H1 (cell line): ENCODE data around the gene PPP1R9A. TPM values are rescaled to one million over a fixed set of nuclear protein-coding genes. Genes with fewer than 3 reads are reported as not detected.

ENCODE experiments used
- CTCF ChIA-PET: fragments of 300-600 bp; sonication (Branson Sonifier 250); formaldehyde crosslinking; loops from one replicate; lab custom pipeline; 2021; ENCODE audit not compliant: partially characterized antibody; lab: Charles Lee
- POLR2A ChIA-PET: fragments of 300-600 bp; sonication (Branson Sonifier 250); formaldehyde crosslinking; loops from one replicate; lab custom pipeline; 2021; ENCODE audit warnings: inconsistent platforms; ENCODE audit not compliant: partially characterized antibody; lab: Charles Lee
- DNase-seq, 2 experiments: peaks; one replicate each; pipeline versions ENCODE4 v3.0.0 to v3.0.0-alpha.2; 2010 to 2022; ENCODE audit warnings: low spot score in 2 of 2, low read depth in 1 of 2, mixed read lengths in 1 of 2
- FAIRE-seq: peaks from 2 replicates; lab custom pipeline; 2011; peaks lifted over from hg19 to GRCh38; lab: Jason Lieb, UNC
- H2AFZ ChIP-seq: 2 replicates; pipeline ENCODE4 v1.8.1; 2012; ENCODE audit warnings: low read length, inconsistent platforms
- H2AK5ac ChIP-seq: 2 replicates; pipeline ENCODE4 v1.6.1; 2013; ENCODE audit warnings: low read depth, low read length
- H2BK120ac ChIP-seq: replicated peaks from 2 replicates; pipeline ENCODE3; 2013; ENCODE audit warnings: low read depth, low read length, inconsistent platforms
- H2BK12ac ChIP-seq: 2 replicates; pipeline ENCODE4 v1.6.1; 2013; ENCODE audit warnings: low read depth, low read length
- H2BK15ac ChIP-seq: 2 replicates; pipeline ENCODE4 v1.6.1; 2013; ENCODE audit warnings: low read length
- H2BK20ac ChIP-seq: 2 replicates; pipeline ENCODE4 v1.6.1; 2013; ENCODE audit warnings: low read length
- H2BK5ac ChIP-seq: 2 replicates; pipeline ENCODE4 v1.6.1; 2013; ENCODE audit warnings: low read depth, low read length
- H3K14ac ChIP-seq: 2 replicates; pipeline ENCODE4 v1.6.1; 2013; ENCODE audit warnings: inconsistent platforms; ENCODE audit not compliant: insufficient read length
- H3K18ac ChIP-seq: 2 replicates; pipeline ENCODE4 v1.6.1; 2013; ENCODE audit warnings: low read length; ENCODE audit errors: extremely low read depth
- H3K23ac ChIP-seq: 2 replicates; pipeline ENCODE4 v1.6.1; 2013; ENCODE audit warnings: inconsistent platforms; ENCODE audit not compliant: insufficient read length
- H3K23me2 ChIP-seq: 2 replicates; pipeline ENCODE4 v1.6.1; 2013; ENCODE audit warnings: low read depth, low read length
- H3K27ac ChIP-seq: 2 replicates; pipeline ENCODE4 v1.6.1; 2011; ENCODE audit warnings: low read depth, low read length, inconsistent platforms
- H3K27me3 ChIP-seq, 4 experiments: replicated peaks in 1 of 4; 1 replicate in 1 of 4; 2 replicates in 3 of 4; pipeline versions ENCODE4 v1.6.1 to v1.8.1; 2011 to 2013; ENCODE audit warnings: low read length in 3 of 4, mild to moderate bottlenecking in 3 of 4, inconsistent platforms in 2 of 4, mixed read lengths in 2 of 4, moderate library complexity in 1 of 4; ENCODE audit not compliant: control insufficient read depth in 3 of 4, insufficient read depth in 3 of 4; ENCODE audit errors: extremely low read depth in 1 of 4
- H3K36me3 ChIP-seq, 4 experiments: 2 replicates each; pipeline versions ENCODE4 v1.6.1 to v1.8.1; 2011 to 2013; ENCODE audit warnings: mild to moderate bottlenecking in 4 of 4, low read length in 3 of 4, moderate library complexity in 2 of 4, control low read depth in 1 of 4, inconsistent platforms in 1 of 4; ENCODE audit not compliant: insufficient read depth in 4 of 4, control insufficient read depth in 2 of 4
- H3K4ac ChIP-seq: replicated peaks from 2 replicates; pipeline ENCODE3; 2013; ENCODE audit warnings: low read length, low read depth, mixed read lengths, inconsistent platforms; ENCODE audit not compliant: insufficient read length
- H3K4me1 ChIP-seq, 4 experiments: replicated peaks in 1 of 4; 1 replicate in 1 of 4; 2 replicates in 3 of 4; pipeline versions ENCODE4 v1.6.1 to v1.8.1; 2011 to 2013; ENCODE audit warnings: low read length in 3 of 4, inconsistent platforms in 2 of 4, mixed read lengths in 1 of 4; ENCODE audit not compliant: insufficient read depth in 4 of 4, control insufficient read depth in 3 of 4
- H3K4me2 ChIP-seq, 2 experiments: 2 replicates each; pipeline versions ENCODE4 v1.6.1 to v1.8.1; 2011 to 2013; ENCODE audit warnings: low read depth in 2 of 2, low read length in 2 of 2, control low read depth in 1 of 2, inconsistent platforms in 1 of 2, mild to moderate bottlenecking in 1 of 2; ENCODE audit not compliant: insufficient read depth in 1 of 2
- H3K4me3 ChIP-seq, 4 experiments: fragments of 200-600, 300-600 bp in 1 of 4; sonication (generic), shearing (Covaris generic), sonication (Bioruptor Twin) in 1 of 4; 2 replicates each; pipeline versions ENCODE4 v1.5.1 to v1.8.1; 2011 to 2016; ENCODE audit warnings: low read length in 4 of 4, low read depth in 3 of 4, control low read depth in 2 of 4, inconsistent platforms in 2 of 4, mild to moderate bottlenecking in 2 of 4, mixed read lengths in 1 of 4, moderate library complexity in 1 of 4; ENCODE audit not compliant: insufficient read depth in 2 of 4; ENCODE audit errors: extremely low read depth in 1 of 4
- H3K56ac ChIP-seq: replicated peaks from 2 replicates; pipeline ENCODE3; 2013; ENCODE audit warnings: low read depth, mild to moderate bottlenecking, mixed read lengths, low read length, inconsistent platforms; ENCODE audit not compliant: insufficient read length
- H3K79me1 ChIP-seq: 2 replicates; pipeline ENCODE4 v1.6.1; 2013; ENCODE audit warnings: low read depth, low read length, control low read depth
- H3K79me2 ChIP-seq, 2 experiments: 2 replicates each; pipeline versions ENCODE4 v1.6.1 to v1.8.1; 2012 to 2013; ENCODE audit warnings: low read length in 2 of 2, mild to moderate bottlenecking in 2 of 2, inconsistent platforms in 1 of 2; ENCODE audit not compliant: insufficient read depth in 2 of 2, control insufficient read depth in 1 of 2
- H3K9ac ChIP-seq, 4 experiments: replicated peaks in 1 of 4; 1 replicate in 1 of 4; 2 replicates in 3 of 4; pipeline versions ENCODE4 v1.6.1 to v1.8.1; 2011 to 2013; ENCODE audit warnings: low read depth in 3 of 4, low read length in 3 of 4, control low read depth in 2 of 4, mild to moderate bottlenecking in 2 of 4, moderate library complexity in 2 of 4, inconsistent platforms in 1 of 4; ENCODE audit errors: extremely low read depth in 1 of 4
- H3K9me3 ChIP-seq, 2 experiments: 2 replicates each; pipeline versions ENCODE4 v1.6.1 to v1.8.1; 2012 to 2013; ENCODE audit warnings: mild to moderate bottlenecking in 2 of 2, moderate library complexity in 2 of 2, control low read depth in 1 of 2, inconsistent platforms in 1 of 2, low read depth in 1 of 2, low read length in 1 of 2, mixed read lengths in 1 of 2; ENCODE audit not compliant: insufficient read depth in 2 of 2
- H4K20me1 ChIP-seq, 2 experiments: replicated peaks in 1 of 2; 2 replicates each; pipeline versions ENCODE3 to v1.8.1; 2011 to 2013; ENCODE audit warnings: inconsistent platforms in 2 of 2, low read length in 2 of 2, mild to moderate bottlenecking in 1 of 2; ENCODE audit not compliant: insufficient read depth in 2 of 2, control insufficient read depth in 1 of 2
- H4K5ac ChIP-seq: 2 replicates; pipeline ENCODE4 v1.6.1; 2013; ENCODE audit warnings: low read length, low read depth, mixed read lengths, inconsistent platforms; ENCODE audit not compliant: insufficient read length
- H4K8ac ChIP-seq: 2 replicates; pipeline ENCODE4 v1.8.0; 2013; ENCODE audit warnings: mild to moderate bottlenecking, moderate library complexity, low read length, inconsistent platforms; ENCODE audit not compliant: insufficient read depth; ENCODE audit errors: extremely low read depth
- H4K91ac ChIP-seq: replicated peaks from 2 replicates; pipeline ENCODE3; 2013; ENCODE audit warnings: low read length, mixed read lengths, inconsistent platforms; ENCODE audit not compliant: insufficient read length
- ATF2 ChIP-seq: IDR thresholded peaks from 2 replicates; pipeline ENCODE4 v1.6.1; 2012; ENCODE audit warnings: low read length, inconsistent platforms
- BACH1 ChIP-seq: IDR thresholded peaks from 2 replicates; pipeline ENCODE4 v1.6.1; 2012; ENCODE audit warnings: low read length, improper control_type of control experiment
- BCL11A ChIP-seq, 2 experiments: IDR thresholded peaks; one replicate each; pipeline ENCODE4 v1.6.1; 2011; ENCODE audit warnings: low read depth in 2 of 2, low read length in 2 of 2, mild to moderate bottlenecking in 2 of 2
- CHD1 ChIP-seq: IDR thresholded peaks from 2 replicates; pipeline ENCODE4 v1.6.1; 2012; ENCODE audit warnings: low read depth, low read length, improper control_type of control experiment
- EZH2 ChIP-seq: fragments of 200-600 bp; sonication (generic); IDR thresholded peaks from 2 replicates; pipeline ENCODE4 v1.7.1; 2012; ENCODE audit warnings: low read depth, mild to moderate bottlenecking, moderate library complexity, low read length, inconsistent platforms; ENCODE audit not compliant: severe bottlenecking
- FOSL1 ChIP-seq: IDR thresholded peaks from 2 replicates; pipeline ENCODE4 v1.6.1; 2011; ENCODE audit warnings: mild to moderate bottlenecking, low read depth, low read length, moderate library complexity; ENCODE audit not compliant: insufficient read depth
- HDAC6 ChIP-seq: IDR thresholded peaks from one replicate; pipeline ENCODE4 v1.7.1; 2012; ENCODE audit warnings: low read depth, mild to moderate bottlenecking, inconsistent platforms, low read length, moderate library complexity
- MAFK ChIP-seq: IDR thresholded peaks from 2 replicates; pipeline ENCODE4 v1.6.1; 2012; ENCODE audit warnings: low read depth, mild to moderate bottlenecking, improper control_type of control experiment, low read length
- MAX ChIP-seq: IDR thresholded peaks from 2 replicates; pipeline ENCODE4 v1.6.1; 2012; ENCODE audit warnings: inconsistent platforms
- RFX5 ChIP-seq: IDR thresholded peaks from 2 replicates; pipeline ENCODE4 v1.6.1; 2011; ENCODE audit warnings: low read depth, low read length, improper control_type of control experiment, borderline replicate concordance
- SIX5 ChIP-seq: IDR thresholded peaks from 2 replicates; pipeline ENCODE4 v1.6.1; 2011; ENCODE audit warnings: mild to moderate bottlenecking, low read depth, low read length
- SP1 ChIP-seq: IDR thresholded peaks from 2 replicates; pipeline ENCODE4 v1.6.1; 2011; ENCODE audit warnings: low read depth, low read length
- SP2 ChIP-seq: IDR thresholded peaks from 2 replicates; pipeline ENCODE4 v1.6.1; 2012; ENCODE audit warnings: mild to moderate bottlenecking, low read length, inconsistent platforms
- TEAD4 ChIP-seq: IDR thresholded peaks from 2 replicates; pipeline ENCODE4 v1.6.1; 2012; ENCODE audit warnings: low read depth, low read length, inconsistent platforms, mixed read lengths
- WGBS, 2 experiments: shearing (Covaris generic) in 1 of 2; methylation state at CpG; one replicate each; pipeline versions ENCODE4 v1.1.6 to v1.1.7; 2013 to 2015; ENCODE audit warnings: low lambda C conversion rate in 2 of 2, mixed read lengths in 2 of 2, inconsistent platforms in 1 of 2, low coverage in 1 of 2, missing lambda C conversion rate in 1 of 2; ENCODE audit not compliant: insufficient replicate concordance in 2 of 2, insufficient coverage in 1 of 2, insufficient read length in 1 of 2; ENCODE audit errors: extremely low coverage in 1 of 2, missing lambda C conversion rate in 1 of 2; 5-methylcytosine and 5-hydroxymethylcytosine counted together
- polyA plus RNA-seq, 7 experiments: library from polyadenylated mRNA; depleted of rRNA in 3 of 7; stranded (reverse) in 5 of 7; unstranded in 2 of 7; fragments of >200 nt in 5 of 7; fragments of 200-250 nt in 2 of 7; gene quantifications; 1 replicate in 5 of 7; 2 replicates in 1 of 7; 4 replicates in 1 of 7; pipeline versions ENCODE4 v1.2.1 to v1.2.3, GENCODE V29; 2011 to 2013; ENCODE audit warnings: missing spikeins in 2 of 7, mixed read lengths in 2 of 7
- total RNA-seq: library from RNA; stranded (reverse); fragmentation: NEBNext Ultra II Directional; extraction: Animal tissue kit (Norgen Biotek cat#: 25700); gene quantifications from 2 replicates; pipeline ENCODE4 v1.2.1, GENCODE V29; 2021

Gene PPP1R9A
- total and polyA plus RNA-seq, 2 of the 8 experiments (the other 6 are each of a cell fraction or from before 2014, with no cell fraction given): 3.0 to 20.3 TPM

- Histone ChIP-seq H3K23ac (no peak overlapping the region), H2AK5ac (no peak overlapping the region), H3K9ac (no peak overlapping the region), H3K23me2 (no peaks in the 10 kb centered on the region), H3K56ac (no peak overlapping the region), H2BK15ac (no peak overlapping the region), H3K4ac (no peak overlapping the region), H3K79me2 (no peaks in the 10 kb centered on the region), H3K27me3 (no peaks in the 10 kb centered on the region), H2BK120ac (no peak overlapping the region), H2AFZ (no peak overlapping the region), H3K4me3 (no peak overlapping the region), H3K18ac (no peak overlapping the region), H4K20me1 (no peaks in the 10 kb centered on the region), H3K79me1 (no peaks in the 10 kb centered on the region), H3K14ac (no peak overlapping the region), H2BK20ac (no peak overlapping the region), H4K8ac (no peak overlapping the region), H4K5ac (no peak overlapping the region), H2BK5ac (no peak overlapping the region), H2BK12ac (no peak overlapping the region), H3K4me2 (no peak overlapping the region), H3K36me3 (no peaks in the 10 kb centered on the region), H3K9me3 (no peaks in the 10 kb centered on the region), H3K4me1 (peaks cover 0 to 2% (median 0%) of the 10 kb centered on the region in 4 experiments; a peak in 1 of 7 replicates), H4K91ac (no peak overlapping the region), H3K27ac (no peak overlapping the region)
- WGBS, 2 experiments: 86% methylated on average over 1 of the region's 1 CpG; no CpG with 5 or more reads in 1 of the 2 experiments
- ChIA-PET CTCF (interaction anchor here (0.6 kb wide), 1 partner anchor 84 kb away, joined by 3 read pairs; no protein-coding TSS in a partner anchor), POLR2A (no interaction called here)
- DNase-seq: no peak
- FAIRE-seq: no peak
- TF ChIP-seq MAFK (no peak), SIX5 (no peak), BCL11A (IDR thresholded peaks at IDR 0.05; ENCODE audit: low read depth in 2 of 2, low read length in 2 of 2) (no peak), SP1 (no peak), CHD1 (no peak), RFX5 (no peak), EZH2 (no peak), FOSL1 (no peak), MAX (no peak), HDAC6 (no peak), ATF2 (no peak), SP2 (no peak), TEAD4 (no peak), BACH1 (no peak)
These were observed 184.9 kb downstream of the PPP1R9A start for GRCh38 chr7:95092324-95092723.
